GM19099 (cell line): ENCODE measurements around the gene AHNAK.

Source experiments
- POLR2A ChIP-seq: IDR thresholded peaks from 3 replicates; pipeline ENCODE4 v1.6.1; 2011; ENCODE audit warnings: low read depth; ENCODE audit not compliant: insufficient read length; ENCODE audit errors: extremely low read depth

Gene AHNAK

DNA sequence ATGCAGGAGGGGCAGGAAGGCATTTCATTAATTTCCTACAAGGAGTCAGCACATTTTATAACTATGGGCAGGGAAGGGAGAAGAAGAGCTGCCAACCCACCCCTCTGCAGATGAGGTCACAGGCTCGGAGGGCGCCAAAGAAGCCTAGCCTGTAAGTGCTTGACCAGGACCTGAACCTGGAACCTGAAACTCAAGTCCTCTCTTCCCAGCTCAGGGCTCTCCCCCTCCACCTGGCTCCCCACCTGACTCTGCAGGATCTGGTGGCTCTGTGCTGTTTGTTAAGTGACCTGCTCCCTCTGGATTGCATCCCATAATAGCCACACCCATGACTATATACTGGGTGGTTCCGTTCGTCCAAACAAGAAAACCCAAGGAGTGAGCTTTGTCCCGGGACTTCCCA lies 100.5 kb downstream of the AHNAK start:
- no peak for TF ChIP-seq POLR2A

GRCh38 chr11:62445314-62445740 lies 101.3 kb downstream of the AHNAK start:
- no peak for TF ChIP-seq POLR2A

DNA sequence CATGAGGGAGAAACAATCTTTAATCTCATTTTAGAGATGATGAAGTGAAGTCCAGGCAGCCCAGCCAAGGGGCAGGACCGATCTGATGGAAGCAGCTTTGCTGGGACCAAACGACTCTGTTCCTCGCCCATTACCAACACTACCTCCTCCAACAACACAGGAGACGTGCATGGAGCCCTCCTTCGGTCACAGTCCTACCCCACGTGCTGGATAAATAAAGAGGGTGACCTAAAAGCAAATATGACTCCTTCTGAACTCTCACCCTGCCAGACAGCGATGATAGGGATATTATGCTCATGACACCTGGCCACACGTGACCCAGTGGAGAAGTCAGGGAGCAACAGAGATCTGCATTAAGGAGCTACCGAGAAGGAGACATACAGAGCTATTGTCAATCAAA lies 101.8 kb downstream of the AHNAK start:
- no peak for TF ChIP-seq POLR2A

DNA sequence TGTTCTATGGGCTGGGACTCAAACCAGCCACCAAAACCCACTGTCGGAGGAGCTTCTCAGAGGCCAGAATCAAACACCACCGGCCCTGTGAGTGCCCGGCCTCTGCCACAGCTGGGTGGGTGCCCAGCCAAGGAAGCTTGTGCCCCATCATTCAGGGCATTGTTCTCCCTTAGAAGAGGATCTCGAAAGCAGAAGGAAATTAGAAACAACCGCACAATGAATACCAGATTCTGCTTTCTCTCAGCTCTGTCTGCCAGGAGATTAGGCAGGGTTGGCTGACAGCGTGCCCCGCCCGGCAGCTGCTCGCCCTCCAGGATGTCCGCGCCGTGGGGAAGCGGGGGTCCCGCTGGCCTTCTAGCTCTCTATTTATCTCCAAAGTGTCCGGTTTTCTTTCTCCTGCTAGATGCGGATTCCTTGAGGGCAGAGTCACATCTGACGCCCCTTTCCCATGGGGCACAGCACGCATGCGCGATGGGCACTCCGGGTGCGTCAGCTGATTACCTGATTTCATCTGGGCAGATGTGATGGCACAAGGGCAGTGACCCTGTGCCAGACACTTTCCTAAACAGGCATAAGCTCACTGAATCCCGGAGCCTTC lies 102.3 kb downstream of the AHNAK start:
- TF ChIP-seq POLR2A: no peak

DNA sequence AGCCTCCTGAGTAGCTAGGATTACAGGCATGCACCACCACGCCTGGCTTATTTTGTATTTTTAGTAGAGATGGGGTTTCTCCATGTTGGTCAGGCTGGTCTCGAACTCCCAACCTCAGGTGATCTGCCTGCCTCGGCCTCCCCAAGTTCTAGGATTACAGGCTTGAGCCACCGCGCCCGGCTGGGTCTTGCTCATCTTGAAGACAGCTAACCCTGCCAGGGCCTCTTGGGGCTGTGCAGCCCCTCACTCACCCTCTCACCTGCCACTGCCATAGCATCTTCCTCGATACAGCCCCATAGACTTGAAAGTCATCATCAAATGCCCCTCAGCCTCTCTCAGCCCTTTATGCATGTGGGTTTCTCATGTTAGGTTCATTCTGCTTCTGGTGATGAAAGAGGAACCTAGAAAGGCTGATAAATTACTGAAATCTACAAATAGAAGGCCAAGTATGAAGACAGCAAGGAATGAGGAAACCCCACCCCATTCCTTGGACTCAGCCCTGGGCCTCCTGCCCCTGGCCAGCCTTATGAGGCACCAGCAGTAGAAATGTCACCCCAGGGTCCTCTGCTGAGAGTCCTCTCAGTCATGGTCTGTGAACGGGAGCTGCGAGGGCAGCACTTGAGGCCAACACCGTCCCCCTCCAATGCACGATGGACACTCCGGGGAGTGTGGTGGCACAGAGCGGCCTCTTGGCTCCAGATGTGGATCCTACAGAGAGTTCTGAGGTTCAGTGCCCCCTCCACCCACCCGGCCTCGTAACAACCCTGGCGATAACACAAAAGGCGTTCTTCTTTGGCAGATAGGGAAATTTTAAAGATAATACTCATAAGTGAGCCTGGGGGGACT lies 103.0 kb downstream of the AHNAK start:
- no peak for TF ChIP-seq POLR2A

DNA sequence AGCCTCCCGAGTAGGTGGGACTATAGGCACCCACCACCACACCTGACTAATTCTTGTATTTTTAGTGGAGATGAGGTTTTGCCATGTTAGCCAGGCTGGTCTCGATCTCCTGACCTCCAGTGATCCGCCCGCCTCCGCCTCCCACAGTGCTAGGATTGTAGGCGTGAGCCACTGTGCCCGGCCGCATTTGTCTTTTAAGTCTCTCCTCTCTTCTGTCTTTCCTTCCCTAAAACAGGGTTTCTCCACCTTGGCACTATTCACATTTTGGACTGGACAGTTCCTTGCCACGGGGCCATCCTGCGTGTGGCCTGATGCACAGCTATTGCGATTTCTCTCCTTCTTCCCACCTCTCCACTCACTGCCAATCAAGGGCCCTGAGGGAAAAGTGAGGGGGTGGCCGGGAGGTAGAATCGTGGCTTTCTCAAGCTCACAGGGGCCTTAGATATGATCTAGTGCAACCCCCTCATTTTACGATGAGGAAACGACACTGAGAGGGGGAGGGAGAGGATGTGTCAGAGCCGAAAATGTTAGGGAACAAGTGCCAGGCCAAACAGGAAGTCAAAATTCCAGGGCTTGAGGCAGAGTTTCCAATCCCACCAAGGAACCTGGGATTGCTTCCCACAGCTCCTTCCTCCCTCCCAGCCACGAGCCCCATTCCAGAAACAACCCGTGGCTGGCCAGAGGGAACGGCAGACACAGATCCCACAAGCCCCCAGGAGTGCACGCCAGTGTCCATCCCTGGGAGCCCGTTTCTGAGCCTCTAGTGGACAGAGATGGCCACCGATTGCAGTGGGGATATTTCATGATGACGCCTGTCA lies 106.6 kb downstream of the AHNAK start:
- TF ChIP-seq POLR2A: no peak

- no peak for TF ChIP-seq POLR2A
These were observed 108.0 kb downstream of the AHNAK start for GRCh38 chr11:62438641-62439040.

- no peak for TF ChIP-seq POLR2A
These were observed 109.0 kb downstream of the AHNAK start for GRCh38 chr11:62437616-62438015.

DNA sequence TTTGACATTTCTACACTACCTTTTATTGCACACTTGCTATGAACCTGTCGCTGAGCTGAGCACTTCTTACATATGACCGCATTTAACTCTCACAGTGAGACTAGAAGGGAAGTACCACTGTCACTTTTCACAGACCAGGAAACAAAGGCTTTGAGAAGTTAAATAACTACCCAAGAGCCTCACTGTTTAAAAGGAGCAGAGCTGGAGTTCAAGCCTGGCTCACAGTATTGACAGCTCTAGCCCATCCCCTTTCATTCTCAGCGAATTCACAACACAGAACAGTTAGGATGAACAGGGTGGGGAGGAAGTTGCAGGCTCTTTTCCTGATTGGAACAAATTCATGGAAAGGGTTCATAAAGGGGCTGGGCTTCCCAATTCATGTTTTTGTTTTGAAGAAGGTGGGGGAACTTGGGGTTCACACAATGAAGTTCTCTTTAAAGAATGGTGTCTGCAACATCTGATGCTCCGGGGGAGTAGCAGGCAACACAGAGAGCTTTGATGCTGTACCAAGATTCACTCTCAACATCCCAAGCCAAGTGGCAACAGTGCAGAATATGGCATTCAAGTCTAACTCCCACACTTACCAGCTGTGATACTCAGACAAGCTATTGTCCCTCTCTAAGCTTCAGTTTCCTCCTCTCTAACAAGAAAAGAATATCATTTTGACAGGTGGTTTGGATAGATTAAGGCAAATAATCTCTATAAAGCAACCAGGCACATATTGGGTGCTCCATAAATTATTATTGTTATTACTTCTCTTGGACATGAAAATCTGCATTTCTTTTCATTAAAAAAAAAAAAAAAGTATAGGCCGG lies 110.6 kb downstream of the AHNAK start:
- no peak for TF ChIP-seq POLR2A

- TF ChIP-seq POLR2A: no peak
These were observed 112.7 kb downstream of the AHNAK start for GRCh38 chr11:62433904-62434276.

GRCh38 chr11:62433141-62433903 lies 113.3 kb downstream of the AHNAK start:
- no peak for TF ChIP-seq POLR2A

GRCh38 chr11:62432695-62433094 lies 113.9 kb downstream of the AHNAK start:
- no peak for TF ChIP-seq POLR2A

DNA sequence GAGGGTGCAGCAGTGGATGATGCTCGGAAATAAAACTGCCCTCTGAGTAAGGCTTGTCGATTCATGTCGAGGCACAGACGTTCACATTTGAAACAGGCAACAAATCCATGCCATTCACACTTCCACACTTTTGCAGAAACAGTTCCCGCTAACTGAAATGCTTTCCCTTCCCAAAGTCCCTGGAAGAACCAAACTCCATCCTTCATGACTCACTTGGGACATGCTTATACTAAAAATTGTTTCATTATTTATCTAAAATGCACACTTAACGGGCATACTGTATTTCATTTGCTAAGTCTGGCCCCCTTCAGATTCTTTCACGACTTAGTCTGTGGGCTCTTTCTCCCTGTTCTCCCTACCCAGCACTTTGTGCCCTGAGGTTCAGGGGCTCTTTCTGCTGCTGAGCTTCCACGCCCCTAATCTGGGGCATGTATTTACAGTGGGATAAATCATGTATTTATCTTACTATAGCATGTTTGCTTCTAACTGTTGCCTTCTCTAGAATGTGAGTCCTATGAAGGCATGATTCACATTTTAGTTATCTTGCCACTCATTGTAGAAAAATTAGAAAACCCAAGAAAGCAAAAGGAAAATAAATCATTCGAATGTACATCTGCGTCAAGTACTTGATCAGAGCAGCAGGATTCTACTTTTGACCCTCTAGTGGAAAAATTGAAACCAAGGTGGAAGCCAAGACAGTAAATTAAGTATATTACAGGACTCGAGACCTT lies 115.3 kb downstream of the AHNAK start:
- TF ChIP-seq POLR2A: no peak
